CD14-positive monocyte (primary cell): ENCODE data around the gene CELF2. TPM values are rescaled to one million over a fixed set of nuclear protein-coding genes. Genes with fewer than 3 reads are reported as not detected.

Source experiments
- DNase-seq, 3 donors: peaks; one replicate each; pipeline ENCODE4 v3.0.0-alpha.2; 2011 to 2022
- H2AFZ ChIP-seq: 2 replicates; pipeline ENCODE4 v1.6.0; 2012; ENCODE audit warnings: mild to moderate bottlenecking, low read depth, low read length, inconsistent platforms; ENCODE audit not compliant: insufficient read depth, poor library complexity, severe bottlenecking
- H3K27ac ChIP-seq, 2 donors: 1 replicate in 1 of 2; 2 replicates in 1 of 2; pipeline ENCODE4 v1.5.1; 2012 to 2013; ENCODE audit warnings: low read length in 2 of 2, control low read depth in 1 of 2, inconsistent platforms in 1 of 2, low read depth in 1 of 2, mild to moderate bottlenecking in 1 of 2
- H3K27me3 ChIP-seq, 2 donors: one replicate each; pipeline versions ENCODE4 v1.6.0 to v1.6.1; 2011 to 2013; ENCODE audit warnings: low read length in 2 of 2; ENCODE audit not compliant: control insufficient read depth in 2 of 2, insufficient read depth in 2 of 2
- H3K36me3 ChIP-seq, 2 donors: replicated peaks in 1 of 2; 1 replicate in 1 of 2; 2 replicates in 1 of 2; pipeline versions ENCODE4 v1.5.1 to v1.6.1; 2012 to 2013; ENCODE audit warnings: low read length in 2 of 2, control low read depth in 1 of 2, inconsistent platforms in 1 of 2, mild to moderate bottlenecking in 1 of 2; ENCODE audit not compliant: insufficient read depth in 2 of 2, control insufficient read depth in 1 of 2
- H3K4me1 ChIP-seq, 2 donors: 1 replicate in 1 of 2; 2 replicates in 1 of 2; pipeline versions ENCODE4 v1.5.1 to v1.6.1; 2012 to 2013; ENCODE audit warnings: low read length in 2 of 2, control low read depth in 1 of 2, inconsistent platforms in 1 of 2, mild to moderate bottlenecking in 1 of 2, moderate library complexity in 1 of 2; ENCODE audit not compliant: insufficient read depth in 2 of 2, control insufficient read depth in 1 of 2
- H3K4me2 ChIP-seq: replicated peaks from 2 replicates; pipeline ENCODE3; 2012; ENCODE audit warnings: low read length, moderate library complexity, mild to moderate bottlenecking; ENCODE audit not compliant: poor library complexity, severe bottlenecking; ENCODE audit errors: extremely low read depth
- H3K4me3 ChIP-seq, 3 experiments: fragments of 200-600 bp in 1 of 3; sonication (generic) in 1 of 3; replicated peaks in 1 of 3; 1 replicate in 2 of 3; 2 replicates in 1 of 3; pipeline ENCODE4 v1.5.1; 2011 to 2013; ENCODE audit warnings: low read length in 3 of 3, mild to moderate bottlenecking in 3 of 3, control low read depth in 2 of 3, low read depth in 2 of 3, inconsistent platforms in 1 of 3, moderate library complexity in 1 of 3
- H3K79me2 ChIP-seq: 2 replicates; pipeline ENCODE4 v1.6.0; 2012; ENCODE audit warnings: mild to moderate bottlenecking, control low read depth, inconsistent platforms, low read length, moderate library complexity; ENCODE audit not compliant: insufficient read depth
- H3K9ac ChIP-seq: 2 replicates; pipeline ENCODE4 v1.6.0; 2017; ENCODE audit warnings: low read length, mild to moderate bottlenecking; ENCODE audit not compliant: insufficient read depth, poor library complexity, severe bottlenecking
- H3K9me3 ChIP-seq, 2 donors: replicated peaks in 1 of 2; 1 replicate in 1 of 2; 2 replicates in 1 of 2; pipeline versions ENCODE4 v1.5.1 to v1.6.1; 2012 to 2013; ENCODE audit warnings: low read length in 2 of 2, control low read depth in 1 of 2; ENCODE audit not compliant: control insufficient read depth in 1 of 2, insufficient read depth in 1 of 2
- H4K20me1 ChIP-seq: 2 replicates; pipeline ENCODE4 v1.6.0; 2012; ENCODE audit warnings: mild to moderate bottlenecking, low read length, control low read depth, moderate library complexity; ENCODE audit not compliant: insufficient read depth
- H3K27ac Mint-ChIP-seq, 7 donors: one replicate each; pipeline ENCODE4 v1.8.0; 2020; ENCODE audit warnings: mild to moderate bottlenecking in 7 of 7, mixed read lengths in 7 of 7, moderate library complexity in 6 of 7, inconsistent platforms in 2 of 7
- H3K27me3 Mint-ChIP-seq, 3 donors: one replicate each; pipeline ENCODE4 v1.8.0; 2021 to 2022; ENCODE audit warnings: low read depth in 3 of 3, mild to moderate bottlenecking in 3 of 3, mixed read lengths in 3 of 3, moderate library complexity in 3 of 3, inconsistent platforms in 1 of 3
- H3K36me3 Mint-ChIP-seq, 2 donors: one replicate each; pipeline ENCODE4 v1.8.0; 2020; ENCODE audit warnings: mixed read lengths in 2 of 2, inconsistent platforms in 1 of 2, mild to moderate bottlenecking in 1 of 2
- H3K4me1 Mint-ChIP-seq: one replicate; pipeline ENCODE4 v1.8.0; 2020; ENCODE audit warnings: mild to moderate bottlenecking, mixed read lengths
- H3K4me3 Mint-ChIP-seq, 2 donors: one replicate each; pipeline ENCODE4 v1.8.0; 2020; ENCODE audit warnings: mild to moderate bottlenecking in 2 of 2, mixed read lengths in 2 of 2, moderate library complexity in 1 of 2
- H3K9me3 Mint-ChIP-seq, 7 donors: one replicate each; pipeline ENCODE4 v1.8.0; 2020 to 2022; ENCODE audit warnings: mixed read lengths in 7 of 7, mild to moderate bottlenecking in 6 of 7, moderate library complexity in 6 of 7, inconsistent platforms in 2 of 7
- WGBS: methylation state at CpG from one replicate; pipeline ENCODE4 v1.1.5; 2013; ENCODE audit warnings: missing lambda C conversion rate; ENCODE audit not compliant: insufficient coverage; 5-methylcytosine and 5-hydroxymethylcytosine counted together
- intact Hi-C, 2 donors: fragments of 100-400 bp; cut with micrococcal nuclease; formaldehyde crosslinking; loops; one replicate each; pipeline versions ENCODE4 v1.15.0 to v1.15.1; 2023
- polyA plus RNA-seq, 3 donors: library from polyadenylated mRNA; depleted of rRNA in 1 of 3; unstranded in 2 of 3; stranded (reverse) in 1 of 3; fragments of 300-500 nt in 2 of 3; fragments of >200 nt in 1 of 3; fragmentation: Illumina TruSeq in 2 of 3; gene quantifications; 1 replicate in 2 of 3; 2 replicates in 1 of 3; pipeline ENCODE4 v1.2.3, GENCODE V29; 2012 to 2021
- TF ChIP-seq, protein P1 (sequence below): fragments of 200-600 bp; IDR thresholded peaks from one replicate; pipeline ENCODE4 v1.8.0; 2022; ENCODE audit warnings: antibody characterized with exemption, mild to moderate bottlenecking

Gene CELF2
- polyA plus RNA-seq, 3 donors = 53.5 to 93.3 (median 80.5) TPM

DNA sequence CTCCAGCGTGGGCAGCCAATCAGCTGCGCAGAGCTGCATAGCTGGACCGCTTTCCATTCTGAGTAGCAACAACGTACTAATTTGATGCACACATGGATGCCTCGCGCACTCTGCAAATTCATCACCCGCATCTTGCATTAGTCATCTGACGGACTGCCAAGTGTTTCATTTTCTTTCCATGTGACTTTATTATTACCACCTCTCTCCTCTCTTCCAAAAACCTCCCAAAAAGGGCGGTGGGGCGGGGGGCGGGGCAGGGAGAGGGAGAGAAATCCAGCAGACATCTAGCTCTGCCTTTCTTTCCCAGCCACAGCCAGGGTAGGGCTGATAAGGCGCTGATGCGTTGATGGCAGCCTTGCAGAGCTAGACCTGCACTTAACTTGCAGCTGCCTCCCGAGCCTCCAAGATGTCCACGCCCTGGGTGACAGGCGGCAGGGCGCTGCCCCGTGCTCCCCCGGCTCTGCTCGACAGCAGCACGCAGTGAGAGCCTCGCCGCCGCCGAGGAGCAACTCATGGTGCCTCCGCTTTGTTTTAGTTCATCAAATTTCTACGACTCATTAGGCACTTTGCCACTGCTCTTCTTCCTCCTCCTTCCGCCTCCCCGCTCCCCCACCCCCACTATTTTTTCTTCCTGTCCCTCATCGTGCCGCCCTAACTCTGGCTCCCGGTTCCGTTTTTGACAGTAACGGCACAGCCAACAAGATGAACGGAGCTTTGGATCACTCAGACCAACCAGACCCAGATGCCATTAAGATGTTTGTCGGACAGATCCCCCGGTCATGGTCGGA is 147.3 kb downstream of the CELF2 start:
- Mint-ChIP-seq H3K4me1 (peaks cover 44% of the 10 kb centered on the region), H3K27ac (peak overlapping the region in 6 of 7 donors; percentile 93 to 99 (median 98)), H3K36me3 (peaks cover 6 to 9% of the 10 kb centered on the region in 2 donors), H3K27me3 (peaks cover 0 to 6% (median 0%) of the 10 kb centered on the region in 3 donors), H3K4me3 (no peak overlapping the region), H3K9me3 (peaks cover 0 to 3% (median 0%) of the 10 kb centered on the region in 7 donors)
- Histone ChIP-seq H4K20me1 (peaks cover 46% of the 10 kb centered on the region), H3K4me2 (peak overlapping the region; percentile 96), H3K9ac (peak overlapping the region; percentile 88), H3K27ac (peak overlapping the region; percentile 91 to 95), H3K79me2 (peaks cover 83% of the 10 kb centered on the region), H3K4me3 (peak overlapping the region; percentile 90 to 96 (median 94)), H3K27me3 (no peaks in the 10 kb centered on the region), H3K36me3 (no peaks in the 10 kb centered on the region), H2AFZ (peak overlapping the region; percentile 66), H3K9me3 (no peaks in the 10 kb centered on the region), H3K4me1 (peaks cover 75 to 86% of the 10 kb centered on the region in 2 donors)
- TF ChIP-seq, protein P1, sequence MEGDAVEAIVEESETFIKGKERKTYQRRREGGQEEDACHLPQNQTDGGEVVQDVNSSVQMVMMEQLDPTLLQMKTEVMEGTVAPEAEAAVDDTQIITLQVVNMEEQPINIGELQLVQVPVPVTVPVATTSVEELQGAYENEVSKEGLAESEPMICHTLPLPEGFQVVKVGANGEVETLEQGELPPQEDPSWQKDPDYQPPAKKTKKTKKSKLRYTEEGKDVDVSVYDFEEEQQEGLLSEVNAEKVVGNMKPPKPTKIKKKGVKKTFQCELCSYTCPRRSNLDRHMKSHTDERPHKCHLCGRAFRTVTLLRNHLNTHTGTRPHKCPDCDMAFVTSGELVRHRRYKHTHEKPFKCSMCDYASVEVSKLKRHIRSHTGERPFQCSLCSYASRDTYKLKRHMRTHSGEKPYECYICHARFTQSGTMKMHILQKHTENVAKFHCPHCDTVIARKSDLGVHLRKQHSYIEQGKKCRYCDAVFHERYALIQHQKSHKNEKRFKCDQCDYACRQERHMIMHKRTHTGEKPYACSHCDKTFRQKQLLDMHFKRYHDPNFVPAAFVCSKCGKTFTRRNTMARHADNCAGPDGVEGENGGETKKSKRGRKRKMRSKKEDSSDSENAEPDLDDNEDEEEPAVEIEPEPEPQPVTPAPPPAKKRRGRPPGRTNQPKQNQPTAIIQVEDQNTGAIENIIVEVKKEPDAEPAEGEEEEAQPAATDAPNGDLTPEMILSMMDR = no peak
- intact Hi-C loops = loop anchor here in 1 of 2 donors (1.0 to 5.0 kb wide), 3 partner anchors 12 to 62 kb away; no protein-coding TSS in a partner anchor
- WGBS = 1% methylated on average over 32 of the region's 38 CpGs
- peak; percentile 78 to 85 (median 83) for DNase-seq

DNA sequence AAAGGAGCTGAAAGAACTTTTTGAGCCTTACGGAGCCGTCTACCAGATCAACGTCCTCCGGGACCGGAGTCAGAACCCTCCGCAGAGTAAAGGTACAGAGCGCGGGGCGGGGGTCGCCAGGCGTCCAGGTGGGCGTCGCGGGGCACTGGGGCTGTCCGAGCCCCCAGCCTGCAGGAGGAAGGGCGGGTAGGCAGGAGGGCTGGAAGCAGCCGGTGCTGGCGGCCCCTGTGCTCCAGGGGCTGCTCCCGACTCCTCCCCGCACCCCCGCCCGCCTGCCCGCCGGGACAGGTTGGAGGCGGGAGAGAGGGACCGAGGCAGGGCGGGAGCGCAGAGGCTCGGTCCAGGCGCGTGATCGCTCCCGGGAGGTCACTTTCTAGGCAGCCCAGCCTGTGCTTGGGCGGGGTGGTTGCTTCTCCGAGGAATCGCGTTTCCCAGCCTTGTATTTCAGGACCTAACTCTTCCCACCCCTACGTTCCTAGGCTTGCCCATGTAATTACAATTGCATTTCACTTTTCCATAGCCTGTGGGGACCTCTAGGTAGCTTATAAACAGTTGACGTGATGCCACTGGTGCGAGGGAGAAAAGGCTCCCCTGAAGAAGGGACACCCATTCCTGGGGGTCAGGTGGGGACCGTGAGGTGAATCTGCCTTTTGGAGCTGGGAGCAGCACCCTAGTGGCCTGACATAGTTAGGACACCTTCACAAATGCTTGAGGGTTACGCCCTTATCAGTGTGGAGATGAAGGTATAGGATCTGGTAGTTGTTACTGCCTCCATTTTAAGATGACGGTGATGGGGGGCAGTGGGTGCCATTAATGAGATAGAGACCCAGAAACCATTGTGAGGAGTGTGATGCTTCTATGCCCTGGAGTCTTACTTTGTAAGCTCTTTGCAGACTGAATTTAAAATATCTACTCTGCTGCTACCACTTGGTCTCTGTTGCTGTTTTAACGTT is 148.2 kb downstream of the CELF2 start:
- H3K36me3 ChIP-seq = no peaks in the 10 kb centered on the region
- peak overlapping the region; percentile 66 for H2AFZ ChIP-seq
- peak; percentile 60 to 69 (median 68) for DNase-seq
- H3K4me3 ChIP-seq = peak overlapping the region; percentile 90 to 96 (median 94)
- TF ChIP-seq, protein P1 = peak; percentile 75
- H3K27me3 ChIP-seq = no peaks in the 10 kb centered on the region
- H3K79me2 ChIP-seq = peaks cover 88% of the 10 kb centered on the region
- peak overlapping the region; percentile 91 to 95 for H3K27ac ChIP-seq
- peak overlapping the region; percentile 88 for H3K9ac ChIP-seq
- WGBS = under 1% methylated on average over 33 of the region's 44 CpGs
- H3K4me3 Mint-ChIP-seq = no peak overlapping the region
- H3K9me3 Mint-ChIP-seq = peaks cover 0 to 3% (median 0%) of the 10 kb centered on the region in 7 donors
- intact Hi-C loops = loop anchor here in 1 of 2 donors (1.0 to 5.0 kb wide), 2 partner anchors 11 to 54 kb away; no protein-coding TSS in a partner anchor
- peaks cover 37% of the 10 kb centered on the region for H3K4me1 Mint-ChIP-seq
- peaks cover 51% of the 10 kb centered on the region for H4K20me1 ChIP-seq
- H3K4me1 ChIP-seq = peaks cover 72 to 86% of the 10 kb centered on the region in 2 donors
- H3K4me2 ChIP-seq = peak overlapping the region; percentile 96
- peaks cover 6 to 9% of the 10 kb centered on the region in 2 donors for H3K36me3 Mint-ChIP-seq
- no peaks in the 10 kb centered on the region for H3K9me3 ChIP-seq
- peak overlapping the region in 6 of 7 donors; percentile 93 to 99 (median 98) for H3K27ac Mint-ChIP-seq
- peaks cover 0 to 5% (median 0%) of the 10 kb centered on the region in 3 donors for H3K27me3 Mint-ChIP-seq
